KBM-7 (cell line): ENCODE measurements around the gene OR56A3.
A peak's percentile ranks its signal among the peaks of the same experiment; 100 is the strongest.
"Not testable (repeated sequence)": the region's sequence is repeated elsewhere in the genome, so short reads cannot be mapped to it uniquely, and the experiment has no call there.

ENCODE experiments used
- DNase-seq: peaks from one replicate; pipeline ENCODE4 v3.0.0-alpha.2; 2015
- in situ Hi-C: fragments of 300-500 bp; cut with MboI; formaldehyde crosslinking; loops from 2 replicates; pipeline ENCODE4 v1.14.3; 2020; ENCODE audit warnings: low sequenced_read_pairs, low pct_unique_long_range_greater_than_20kb, mixed read lengths

The OR56A3 gene

DNA sequence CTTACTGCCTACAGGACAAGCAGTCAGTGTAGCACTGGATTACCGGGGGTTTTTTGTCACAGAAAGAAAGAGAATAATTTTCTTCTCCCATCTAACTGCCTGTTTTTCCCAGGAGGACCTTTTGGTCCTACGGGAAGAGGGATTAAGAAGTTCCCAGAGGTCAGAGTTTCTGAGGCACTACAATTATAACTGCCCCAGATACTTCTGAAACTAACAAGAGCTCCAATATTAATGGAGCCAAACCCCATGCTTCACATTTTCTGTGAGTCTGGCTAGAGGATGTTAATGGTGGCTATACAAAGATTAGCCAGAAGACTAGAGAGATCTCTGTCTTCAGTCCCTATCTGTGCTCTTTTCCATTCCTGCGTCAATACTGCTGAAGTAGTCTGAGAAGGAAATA is at the start of gene OR56A3:
Gene OR56A3, plus strand, starts transcription at position 301 of the 400 bp plus-strand sequence. CDS start 5,096 bp downstream, outside the sequence.
- in situ Hi-C loops, result no loop called here
- DNase-seq, result no peak

DNA sequence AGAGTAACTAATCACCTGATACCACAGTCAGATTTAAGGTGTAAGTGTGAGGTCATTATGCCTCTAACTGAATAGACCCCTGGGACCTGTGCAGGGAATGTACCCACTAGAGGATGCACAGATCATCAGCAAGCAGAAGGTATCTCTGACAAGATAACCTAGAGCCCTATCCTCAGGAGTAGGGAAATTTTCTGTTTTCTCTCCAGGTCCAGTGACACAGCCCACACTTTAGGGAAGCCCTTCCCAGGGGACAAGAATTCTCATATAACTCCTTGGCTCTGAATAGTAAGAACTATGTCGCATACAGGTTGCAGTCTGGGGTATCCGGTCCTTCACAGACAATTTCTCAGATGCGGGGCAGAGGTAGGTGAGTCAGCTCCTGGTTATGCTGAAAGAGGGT is 49.1 kb upstream of the OR56A3 start, which contains the start of gene OR52E5:
Gene OR52E5, plus strand, starts transcription at position 301 of the 400 bp plus-strand sequence. CDS start 7,569 bp downstream, outside the sequence.
- in situ Hi-C loops, result no loop called here
- DNase-seq, result peak; percentile 0

GRCh38 chr11:5899534-5899933 is 42.5 kb upstream of the OR56A3 start:
- no peak for DNase-seq
- in situ Hi-C loops, result no loop called here

DNA sequence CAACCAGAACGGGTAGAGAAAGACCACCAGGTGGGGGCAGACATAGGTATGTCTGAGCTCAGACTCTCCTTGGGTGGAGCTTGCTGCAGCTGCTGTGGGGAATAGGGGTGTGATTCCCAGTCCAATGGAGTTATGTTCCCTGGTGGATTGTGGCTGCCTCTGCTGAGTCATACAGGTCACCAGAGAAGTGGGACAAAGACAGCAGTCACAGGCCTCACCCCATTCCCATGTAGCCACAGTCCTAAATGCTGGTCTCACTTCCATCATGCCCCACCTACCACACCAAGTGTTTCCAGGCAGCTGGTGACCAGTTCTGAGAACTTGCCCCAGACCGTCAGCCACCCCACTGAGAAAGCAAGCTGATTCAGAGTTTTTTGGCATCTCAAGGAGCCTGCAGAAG is 31.5 kb upstream of the OR56A3 start:
- no peak for DNase-seq
- in situ Hi-C loops, result no loop called here

DNA sequence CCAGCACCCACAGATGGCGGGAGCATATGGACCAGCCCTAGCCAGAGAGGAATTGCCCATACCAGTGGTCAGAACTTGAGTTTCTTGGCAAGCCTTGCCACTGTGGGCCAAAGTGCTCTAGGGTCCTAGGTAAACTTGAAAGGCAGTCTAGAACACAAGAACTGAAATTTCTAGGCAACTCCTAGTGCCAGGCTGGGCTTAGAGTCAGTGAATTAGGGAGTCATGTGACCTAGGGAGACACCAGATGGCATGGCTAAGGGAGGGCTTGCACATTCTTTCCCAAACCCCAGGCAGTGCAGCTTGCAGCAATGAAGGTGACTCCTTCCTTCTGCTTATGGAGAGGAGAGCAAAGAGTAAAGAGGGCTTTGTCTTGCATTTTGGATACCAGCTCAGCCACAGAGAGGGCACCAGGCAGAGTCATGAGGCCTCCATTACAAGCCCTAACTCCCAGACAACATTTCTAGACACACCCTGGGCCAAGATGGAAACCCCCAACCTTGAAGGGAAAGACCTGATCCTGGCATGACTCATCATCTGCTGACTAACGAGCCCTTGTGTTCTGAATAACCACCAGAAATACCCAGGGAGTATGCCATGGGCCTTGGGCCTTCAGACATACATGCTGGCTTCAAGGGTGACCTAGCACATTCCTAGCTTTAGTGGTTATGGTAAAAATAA is 19.2 kb upstream of the OR56A3 start:
- in situ Hi-C loops, result no loop called here
- DNase-seq, result no peak

DNA sequence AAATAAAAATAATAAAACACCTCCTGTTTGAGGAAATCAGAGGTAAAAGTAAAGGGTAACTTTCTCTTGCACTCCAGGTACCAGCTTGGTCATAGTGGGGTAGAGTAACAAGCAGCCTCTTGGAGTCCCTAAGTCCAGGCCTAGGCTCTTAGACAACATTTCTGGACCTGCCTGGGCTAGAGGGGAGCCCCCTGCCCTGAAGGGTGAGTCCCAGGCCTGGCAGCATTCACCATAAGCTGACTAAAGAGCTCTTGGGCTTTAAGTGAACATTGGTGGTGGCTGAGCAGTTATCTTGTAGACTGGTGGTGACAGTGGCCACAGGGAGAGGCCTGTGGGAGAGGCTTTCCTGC is 18.6 kb upstream of the OR56A3 start:
- DNase-seq, result no peak
- in situ Hi-C loops, result no loop called here

DNA sequence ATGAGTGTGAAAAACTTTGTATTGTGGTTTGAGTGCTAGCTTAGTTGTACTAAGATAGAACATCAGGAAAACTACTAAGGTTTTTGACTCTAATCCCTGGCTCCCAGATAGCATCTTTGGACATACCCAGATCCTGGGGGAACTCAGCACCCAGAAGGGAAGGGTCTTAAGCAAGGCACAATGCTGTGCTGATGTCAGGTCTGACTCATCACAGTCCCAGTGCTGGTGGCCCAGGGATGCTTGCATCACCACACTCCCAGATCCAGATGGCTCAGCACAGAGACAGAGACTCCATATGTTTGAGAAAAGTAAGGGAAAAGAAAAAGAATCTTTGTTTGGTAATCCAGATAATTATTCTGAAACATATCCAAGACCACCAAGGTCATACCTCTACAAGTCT is 18.3 kb upstream of the OR56A3 start:
- no peak for DNase-seq
- in situ Hi-C loops, result no loop called here

- DNase-seq, result no peak
- in situ Hi-C loops, result no loop called here
These were observed 13.8 kb upstream of the OR56A3 start for GRCh38 chr11:5928271-5928670.

GRCh38 chr11:5928811-5929210 is 13.2 kb upstream of the OR56A3 start:
- DNase-seq, result no peak
- in situ Hi-C loops, result no loop called here

GRCh38 chr11:5929571-5930368 is 12.3 kb upstream of the OR56A3 start:
- in situ Hi-C loops, result no loop called here
- no peak for DNase-seq

DNA sequence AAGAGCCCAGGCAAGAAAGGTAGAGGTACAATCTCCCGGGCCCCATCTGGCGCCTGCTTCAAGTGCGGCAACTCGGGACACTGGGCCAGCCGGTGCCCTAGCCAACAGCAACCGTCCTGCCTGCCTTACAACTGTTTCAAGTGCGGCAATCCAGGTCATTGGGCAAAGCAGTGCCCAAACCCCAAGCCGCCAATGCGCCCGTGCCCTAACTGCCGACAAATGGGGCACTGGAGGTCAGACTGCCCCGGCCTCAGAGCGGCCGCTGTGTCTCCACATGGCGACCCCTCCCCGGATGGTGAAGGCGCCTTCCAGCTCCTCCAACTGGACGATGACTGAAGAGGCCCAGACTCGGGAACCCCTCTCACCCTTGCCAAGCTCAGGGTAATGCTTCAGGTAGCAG is 11.4 kb upstream of the OR56A3 start:
- in situ Hi-C loops, result no loop called here
- no peak for DNase-seq

DNA sequence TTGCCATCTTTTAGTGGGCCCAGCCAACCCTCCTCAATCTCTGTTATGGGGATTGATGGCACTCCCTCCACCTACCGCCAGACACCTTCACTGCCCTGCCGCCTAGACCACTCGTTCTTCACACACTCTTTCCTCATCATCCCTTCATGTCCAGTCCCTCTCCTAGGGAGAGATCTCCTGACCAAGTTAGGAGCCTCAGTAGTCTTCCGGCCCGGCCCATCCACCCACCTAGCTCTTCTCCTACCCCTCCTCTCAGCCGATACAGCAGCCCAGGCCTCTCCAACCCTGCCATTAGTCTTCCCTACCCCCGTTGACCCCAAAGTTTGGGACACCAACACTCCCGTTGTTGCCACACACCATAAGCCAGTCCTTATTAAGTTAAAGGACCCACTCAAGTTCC is 11.0 kb upstream of the OR56A3 start:
- no peak for DNase-seq
- in situ Hi-C loops, result no loop called here

DNA sequence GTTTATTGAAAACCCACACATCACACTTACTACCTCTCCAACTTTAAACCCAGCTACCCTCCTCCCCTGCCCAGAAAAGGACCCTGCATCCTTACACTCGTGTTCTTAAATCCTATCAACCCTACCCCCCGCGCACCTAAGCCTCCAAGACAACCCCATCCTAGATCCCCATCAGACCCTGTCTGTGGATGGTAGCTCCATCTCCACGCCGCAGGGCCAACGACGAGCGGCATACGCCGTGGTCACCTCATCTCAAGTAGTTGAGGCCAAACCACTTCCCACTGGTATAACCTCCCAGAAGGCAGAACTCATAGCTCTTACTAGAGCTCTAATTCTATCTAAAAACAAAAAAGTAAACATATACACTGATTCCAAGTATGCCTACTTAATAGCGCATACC is 9.4 kb upstream of the OR56A3 start:
- in situ Hi-C loops, result no loop called here
- DNase-seq, result no peak

DNA sequence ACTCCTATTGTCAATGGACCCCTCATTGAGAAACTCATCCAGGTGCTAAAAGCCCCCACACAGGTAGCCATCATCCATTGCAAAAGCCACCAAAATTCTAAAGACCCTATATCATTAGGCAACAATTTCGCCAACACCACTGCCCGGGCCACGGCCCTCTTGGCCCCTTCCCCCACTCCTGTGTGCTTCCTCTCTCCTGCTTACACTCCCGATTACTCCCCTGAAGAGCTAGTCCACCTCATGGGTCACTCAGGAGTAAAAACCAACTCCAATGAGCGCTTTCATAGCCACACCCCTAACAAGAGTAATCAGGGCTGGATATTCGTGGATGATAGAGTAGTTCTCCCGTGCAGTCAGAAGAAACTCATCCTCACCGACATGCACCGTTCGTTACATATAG is 8.9 kb upstream of the OR56A3 start:
- DNase-seq, result no peak
- in situ Hi-C loops, result no loop called here

- in situ Hi-C loops, result no loop called here
- DNase-seq, result no peak
These were observed 4.0 kb upstream of the OR56A3 start for GRCh38 chr11:5937868-5938602.

GRCh38 chr11:5938603-5938965 is 3.5 kb upstream of the OR56A3 start:
- in situ Hi-C loops, result no loop called here
- DNase-seq, result no peak

DNA sequence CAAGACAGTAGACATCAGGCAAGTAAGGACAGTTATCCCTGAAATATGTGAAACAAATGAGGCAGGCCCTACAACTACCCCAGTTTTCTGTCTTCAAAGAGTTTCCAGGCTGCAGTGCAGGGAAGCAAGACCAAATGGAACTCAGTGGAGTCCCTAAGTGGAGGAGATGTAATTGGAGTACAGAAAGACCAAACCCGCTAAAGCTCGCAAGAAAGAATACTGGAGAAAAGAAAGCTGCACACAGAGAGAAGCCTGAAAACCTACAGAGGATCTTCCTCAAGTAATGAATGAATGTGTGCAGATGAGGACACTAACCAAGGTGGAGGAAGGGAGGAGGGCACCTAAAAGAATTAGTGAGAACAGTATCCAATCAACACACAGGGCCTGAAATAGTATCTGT is 1.3 kb upstream of the OR56A3 start:
- in situ Hi-C loops, result no loop called here
- no peak for DNase-seq

GRCh38 chr11:5955586-5955985 is 13.5 kb downstream of the OR56A3 start:
- in situ Hi-C loops, result no loop called here
- no peak for DNase-seq

DNA sequence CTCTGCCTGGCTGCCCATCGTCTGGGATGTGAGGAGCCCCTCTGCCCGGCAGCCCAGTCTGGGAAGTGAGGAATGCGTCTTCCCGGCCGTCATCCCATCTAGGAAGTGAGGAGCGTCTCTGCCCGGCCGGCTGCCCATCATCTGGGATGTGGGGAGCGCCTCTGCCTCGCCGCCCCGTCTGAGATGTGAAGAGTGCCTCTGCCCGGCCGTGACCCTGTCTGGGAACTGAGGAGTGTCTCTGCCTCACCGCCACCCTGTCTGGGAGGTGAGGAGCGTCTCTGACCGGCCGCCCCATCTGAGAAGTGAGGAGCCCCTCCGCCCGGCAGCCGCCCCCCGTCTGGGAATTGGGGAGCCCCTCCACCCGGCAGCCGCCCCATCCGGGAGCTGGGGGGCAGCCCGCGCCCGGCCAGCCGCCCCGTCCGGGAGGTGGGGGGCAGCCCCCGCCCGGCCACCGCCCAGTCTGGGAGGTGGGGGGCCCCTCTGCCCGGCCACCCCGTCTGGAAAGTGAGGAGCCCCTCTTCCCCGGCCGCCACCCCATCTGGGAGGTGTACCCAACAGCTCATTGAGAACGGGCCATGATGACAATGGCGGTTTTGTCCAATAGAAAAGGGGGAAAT is 18.8 kb downstream of the OR56A3 start:
- in situ Hi-C loops, result not testable (repeated sequence)

DNA sequence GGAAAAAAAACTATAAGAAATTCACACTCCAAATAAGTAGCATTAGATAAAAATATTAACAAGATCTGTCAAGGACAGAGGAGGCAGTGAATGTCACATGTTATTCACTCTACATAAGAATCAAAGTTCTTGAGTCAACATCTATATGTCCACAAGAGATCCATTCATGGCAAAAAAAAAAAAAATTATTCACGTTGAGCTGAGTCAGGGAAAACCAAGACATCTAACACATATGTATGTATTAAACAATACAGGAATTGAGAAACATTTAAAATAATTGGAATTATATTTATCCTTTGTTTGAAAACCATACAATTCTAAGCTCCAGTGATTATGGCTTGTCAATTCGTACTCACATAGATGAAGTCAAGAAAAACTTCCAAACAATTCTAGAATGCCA is 24.9 kb downstream of the OR56A3 start:
- in situ Hi-C loops, result no loop called here
- no peak for DNase-seq

More for the DNA sequence above, 18.8 kb downstream of the OR56A3 start:
- not testable (repeated sequence) for DNase-seq
